HG03175 (cell line): ENCODE data around the gene FNDC1.
"Not testable (repeated sequence)": the region's sequence is repeated elsewhere in the genome, so short reads cannot be mapped to it uniquely, and the experiment has no call there.

Source experiments
- ATAC-seq: cut with Tn5 transposase; IDR thresholded peaks from one replicate; pipeline ENCODE4 v1.9.1; 2021; ENCODE audit warnings: mild to moderate bottlenecking, moderate library complexity; ENCODE audit not compliant: unreplicated experiment

Gene FNDC1

GRCh38 chr6:159169193-159169555, at the start of gene FNDC1:
TSS of gene FNDC1 (plus strand) at chr6:159169400. CDS start at chr6:159169597, 197 bp downstream.
- ATAC-seq, result peak; percentile 67

GRCh38 chr6:159119791-159120190, 49.4 kb upstream of the FNDC1 start:
- no peak for ATAC-seq

- ATAC-seq, result no peak
Measured at GRCh38 chr6:159121486-159121885, 47.7 kb upstream of the FNDC1 start.

GRCh38 chr6:159122453-159122852, 46.7 kb upstream of the FNDC1 start:
- ATAC-seq, result no peak

- not testable (repeated sequence) for ATAC-seq
Measured at GRCh38 chr6:159123831-159124230, 45.4 kb upstream of the FNDC1 start.

GRCh38 chr6:159125014-159125609, 44.1 kb upstream of the FNDC1 start:
- ATAC-seq, result no peak

GRCh38 chr6:159125951-159126352, 43.2 kb upstream of the FNDC1 start:
- no peak for ATAC-seq

GRCh38 chr6:159126590-159126989, 42.6 kb upstream of the FNDC1 start:
- peak; percentile 12 for ATAC-seq

- ATAC-seq, result no peak
Measured at GRCh38 chr6:159127701-159128100, 41.5 kb upstream of the FNDC1 start.

- no peak for ATAC-seq
Measured at GRCh38 chr6:159128978-159129377, 40.2 kb upstream of the FNDC1 start.

- ATAC-seq, result no peak
Measured at GRCh38 chr6:159130846-159131245, 38.4 kb upstream of the FNDC1 start.

- ATAC-seq, result no peak
Measured at GRCh38 chr6:159131709-159132108, 37.5 kb upstream of the FNDC1 start.

- ATAC-seq, result no peak
Measured at GRCh38 chr6:159132664-159133063, 36.5 kb upstream of the FNDC1 start.

- ATAC-seq, result peak; percentile 71
Measured at GRCh38 chr6:159134701-159135364, 34.4 kb upstream of the FNDC1 start.

- no peak for ATAC-seq
Measured at GRCh38 chr6:159137676-159138075, 31.5 kb upstream of the FNDC1 start.

GRCh38 chr6:159142531-159142930, 26.7 kb upstream of the FNDC1 start:
- ATAC-seq, result no peak

- ATAC-seq, result no peak
Measured at GRCh38 chr6:159148641-159149040, 20.6 kb upstream of the FNDC1 start.

GRCh38 chr6:159149641-159150040, 19.6 kb upstream of the FNDC1 start:
- ATAC-seq, result no peak

GRCh38 chr6:159151266-159151855, 17.8 kb upstream of the FNDC1 start:
- peak; percentile 52 for ATAC-seq

- no peak for ATAC-seq
Measured at GRCh38 chr6:159152041-159152440, 17.2 kb upstream of the FNDC1 start.

- ATAC-seq, result no peak
Measured at GRCh38 chr6:159152782-159153181, 16.4 kb upstream of the FNDC1 start.

GRCh38 chr6:159155679-159156078, 13.5 kb upstream of the FNDC1 start:
- ATAC-seq, result no peak
